ENCODE data around the gene MMS19.

- TF ChIP-seq POLR2AphosphoS5 (IDR thresholded peaks at IDR 0.05; ENCODE audit: low read depth, low read length) (no peak), SIN3A (IDR thresholded peaks at IDR 0.05; ENCODE audit: borderline replicate concordance, insufficient read depth, low read length) (no peak), REST (IDR thresholded peaks at IDR 0.05; ENCODE audit: insufficient read depth in 1 of 2, low read depth in 2 of 2, low read length in 2 of 2) (no peak), FOXP2 (optimal IDR thresholded peaks at IDR 0.05; ENCODE audit: borderline replicate concordance, extremely low read depth, extremely low read length, insufficient read depth) (no peak), TAF1 (IDR thresholded peaks at IDR 0.05; ENCODE audit: borderline replicate concordance, insufficient read depth, low read length) (no peak)
These were observed 22.2 kb downstream of the MMS19 start for GRCh38 chr10:97475936-97476594.

Measured in PFSK-1 (cell line).